Upper lobe of right lung (tissue), 1 donor: ENCODE measurements around the gene DPP6. TPM values are rescaled to one million over a fixed set of nuclear protein-coding genes. Genes with fewer than 3 reads are reported as not detected.

ENCODE experiments used
- ATAC-seq: fragments of 200-7000 bp; cut with Tn5 transposase; one replicate; pipeline ENCODE4 v1.9.1; 2020; ENCODE audit warnings: mild to moderate bottlenecking, moderate library complexity
- DNase-seq: peaks from one replicate; pipeline ENCODE4 v3.0.0-alpha.2; 2020
- H3K27ac ChIP-seq: fragments of 200-600 bp; one replicate; pipeline ENCODE4 v1.8.0; 2022
- H3K27me3 ChIP-seq: fragments of 200-600 bp; one replicate; pipeline ENCODE4 v1.8.0; 2022; ENCODE audit warnings: mild to moderate bottlenecking
- H3K36me3 ChIP-seq: fragments of 200-600 bp; one replicate; pipeline ENCODE4 v1.8.0; 2022
- H3K4me1 ChIP-seq: fragments of 200-600 bp; one replicate; pipeline ENCODE4 v1.8.0; 2022
- H3K4me3 ChIP-seq: fragments of 200-600 bp; one replicate; pipeline ENCODE4 v1.8.0; 2022; ENCODE audit warnings: mild to moderate bottlenecking
- H3K9me3 ChIP-seq: fragments of 200-600 bp; one replicate; pipeline ENCODE4 v1.8.0; 2022
- CTCF ChIP-seq: fragments of 200-600 bp; IDR thresholded peaks from one replicate; pipeline ENCODE4 v1.8.0; 2022; ENCODE audit warnings: antibody characterized with exemption
- intact Hi-C: fragments of 100-400 bp; cut with DNase I; formaldehyde crosslinking; loops from one replicate; pipeline ENCODE4 v1.11.0; 2022
- total RNA-seq: library from RNA; stranded (reverse); fragmentation: NEBNext Ultra II Directional; extraction: Animal tissue kit (Norgen Biotek cat#: 25700); gene quantifications from one replicate; pipeline ENCODE4 v1.2.1, GENCODE V29; 2021
- donor health status: DM: no; HTN: yes; CAD: no; lungs with severe emphysema.

DPP6 gene
- total RNA-seq, 1 donor from 2014 or later, result 1.6 TPM

GRCh38 chr7:154433632-154434598 is 381.7 kb downstream of the DPP6 start:
- H3K27me3 ChIP-seq, result no peaks in the 10 kb centered on the region
- H3K9me3 ChIP-seq, result no peaks in the 10 kb centered on the region
- no peak overlapping the region for H3K4me3 ChIP-seq
- DNase-seq, result no peak
- no peak for ATAC-seq
- no peak for TF ChIP-seq CTCF
- H3K27ac ChIP-seq, result no peak overlapping the region
- intact Hi-C loops, result no loop called here
- H3K4me1 ChIP-seq, result no peaks in the 10 kb centered on the region
- no peaks in the 10 kb centered on the region for H3K36me3 ChIP-seq

GRCh38 chr7:154436560-154436959 is 384.4 kb downstream of the DPP6 start:
- Histone ChIP-seq H3K4me1 (no peaks in the 10 kb centered on the region), H3K9me3 (no peaks in the 10 kb centered on the region), H3K27ac (no peak overlapping the region), H3K36me3 (no peaks in the 10 kb centered on the region), H3K4me3 (no peak overlapping the region), H3K27me3 (no peaks in the 10 kb centered on the region)
- no peak for DNase-seq
- no peak for TF ChIP-seq CTCF
- ATAC-seq, result no peak
- intact Hi-C loops, result no loop called here

- DNase-seq (no peak), ATAC-seq (no peak)
- no peak overlapping the region for H3K27ac ChIP-seq
- no peak for TF ChIP-seq CTCF
- H3K9me3 ChIP-seq, result no peaks in the 10 kb centered on the region
- intact Hi-C loops, result no loop called here
- H3K36me3 ChIP-seq, result no peaks in the 10 kb centered on the region
- H3K4me1 ChIP-seq, result no peaks in the 10 kb centered on the region
- H3K4me3 ChIP-seq, result no peak overlapping the region
- H3K27me3 ChIP-seq, result no peaks in the 10 kb centered on the region
Measured at GRCh38 chr7:154437234-154437633, 385.0 kb downstream of the DPP6 start.

GRCh38 chr7:154438571-154439367 is 386.6 kb downstream of the DPP6 start:
- H3K27ac ChIP-seq, result no peak overlapping the region
- intact Hi-C loops, result no loop called here
- no peaks in the 10 kb centered on the region for H3K9me3 ChIP-seq
- H3K4me1 ChIP-seq, result no peaks in the 10 kb centered on the region
- no peak for TF ChIP-seq CTCF
- ATAC-seq (no peak), DNase-seq (no peak)
- H3K36me3 ChIP-seq, result no peaks in the 10 kb centered on the region
- no peaks in the 10 kb centered on the region for H3K27me3 ChIP-seq
- H3K4me3 ChIP-seq, result no peak overlapping the region

GRCh38 chr7:154440058-154440457 is 387.9 kb downstream of the DPP6 start:
- no peak for ATAC-seq
- H3K4me1 ChIP-seq, result no peaks in the 10 kb centered on the region
- no peaks in the 10 kb centered on the region for H3K27me3 ChIP-seq
- no peak for DNase-seq
- no peak overlapping the region for H3K27ac ChIP-seq
- no peak overlapping the region for H3K4me3 ChIP-seq
- intact Hi-C loops, result no loop called here
- no peak for TF ChIP-seq CTCF
- H3K9me3 ChIP-seq, result no peaks in the 10 kb centered on the region
- H3K36me3 ChIP-seq, result no peaks in the 10 kb centered on the region
